WTC11 (cell line): ENCODE results near the gene KCMF1.

Source experiments
- CTCF ChIP-seq: fragments of 200-600 bp; IDR thresholded peaks from 2 replicates; pipeline ENCODE4 v1.8.0; 2022; ENCODE audit warnings: antibody characterized with exemption
- FOXP1 ChIP-seq: sonication (generic); formaldehyde crosslinking; IDR thresholded peaks from 2 replicates; pipeline ENCODE4 v1.8.0; 2022; ENCODE audit warnings: missing genetic modification reagents, mild to moderate bottlenecking, moderate library complexity, borderline replicate concordance
- NFATC4 ChIP-seq: fragments of 250-450 bp; sonication (Bioruptor Pico); IDR thresholded peaks from 2 replicates; pipeline ENCODE4 v1.9.0; 2021; ENCODE audit warnings: mild to moderate bottlenecking
- NFYB ChIP-seq: sonication (generic); formaldehyde crosslinking; conservative IDR thresholded peaks from 2 replicates; pipeline ENCODE4 v1.8.0; 2022; ENCODE audit warnings: low read depth, missing genetic modification reagents
- RELA ChIP-seq: sonication (generic); formaldehyde crosslinking; IDR thresholded peaks from 2 replicates; pipeline ENCODE4 v1.8.1; 2022; ENCODE audit warnings: missing genetic modification reagents, mild to moderate bottlenecking, borderline replicate concordance
- TCF7 ChIP-seq: sonication (generic); formaldehyde crosslinking; IDR thresholded peaks from 2 replicates; pipeline ENCODE4 v1.8.0; 2022; ENCODE audit warnings: mild to moderate bottlenecking, low read depth, missing genetic modification reagents, moderate library complexity
- USF2 ChIP-seq: sonication (generic); formaldehyde crosslinking; IDR thresholded peaks from 2 replicates; pipeline ENCODE4 v1.8.1; 2023; ENCODE audit warnings: mild to moderate bottlenecking, missing genetic modification reagents, moderate library complexity

GRCh38 chr2:85012431-85012830 lies 41.5 kb downstream of the KCMF1 start:
- TF ChIP-seq NFATC4 (no peak), TCF7 (CRISPR knock-in tag) (no peak), FOXP1 (no peak), RELA (CRISPR knock-in tag) (no peak), USF2 (no peak), CTCF (no peak), NFYB (CRISPR knock-in tag) (no peak)
